ENCODE measurements around the gene ARSK. TPM values are rescaled to one million over a fixed set of nuclear protein-coding genes. Genes with fewer than 3 reads are reported as not detected.

Gene ARSK
- total and polyA plus RNA-seq, 10 of the 15 experiments (the other 5 are each of a cell fraction or from before 2014, with no cell fraction given) = 1.6 to 9.5 (median 5.8) TPM

DNA sequence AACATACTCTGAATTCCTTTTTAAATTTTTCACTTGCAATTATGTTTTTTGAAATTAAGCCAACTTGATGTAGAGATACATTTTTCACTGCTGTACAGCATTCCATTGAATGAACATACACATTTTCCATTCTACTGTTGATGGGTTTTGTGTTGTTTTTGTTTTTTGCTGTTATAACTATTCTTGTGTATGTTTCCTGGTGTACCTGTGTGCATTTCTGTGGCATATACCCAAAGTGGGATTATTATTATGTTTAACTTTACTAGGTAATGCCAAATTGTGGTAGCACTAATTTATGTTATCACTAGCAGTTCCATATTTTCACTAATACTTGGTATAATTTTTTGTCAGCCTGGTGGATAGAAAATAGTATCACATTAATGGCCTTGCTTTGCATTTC, 94.4 kb downstream of the ARSK start (continued):
- TF ChIP-seq CBFB (IDR thresholded peaks at IDR 0.05; ENCODE audit: low read depth) (no peak), NFXL1 (IDR thresholded peaks at IDR 0.05; ENCODE audit: borderline replicate concordance) (no peak), ATF7 (IDR thresholded peaks at IDR 0.05; ENCODE audit: low read depth) (no peak), BCLAF1 (IDR thresholded peaks at IDR 0.05) (no peak), SUZ12 (IDR thresholded peaks at IDR 0.05; ENCODE audit: unreplicated experiment) (no peak)
- TF ChIP-seq, protein P1, sequence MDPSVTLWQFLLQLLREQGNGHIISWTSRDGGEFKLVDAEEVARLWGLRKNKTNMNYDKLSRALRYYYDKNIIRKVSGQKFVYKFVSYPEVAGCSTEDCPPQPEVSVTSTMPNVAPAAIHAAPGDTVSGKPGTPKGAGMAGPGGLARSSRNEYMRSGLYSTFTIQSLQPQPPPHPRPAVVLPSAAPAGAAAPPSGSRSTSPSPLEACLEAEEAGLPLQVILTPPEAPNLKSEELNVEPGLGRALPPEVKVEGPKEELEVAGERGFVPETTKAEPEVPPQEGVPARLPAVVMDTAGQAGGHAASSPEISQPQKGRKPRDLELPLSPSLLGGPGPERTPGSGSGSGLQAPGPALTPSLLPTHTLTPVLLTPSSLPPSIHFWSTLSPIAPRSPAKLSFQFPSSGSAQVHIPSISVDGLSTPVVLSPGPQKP (IDR thresholded peaks at IDR 0.05; ENCODE audit: low read depth, low read length) = no peak

DNA sequence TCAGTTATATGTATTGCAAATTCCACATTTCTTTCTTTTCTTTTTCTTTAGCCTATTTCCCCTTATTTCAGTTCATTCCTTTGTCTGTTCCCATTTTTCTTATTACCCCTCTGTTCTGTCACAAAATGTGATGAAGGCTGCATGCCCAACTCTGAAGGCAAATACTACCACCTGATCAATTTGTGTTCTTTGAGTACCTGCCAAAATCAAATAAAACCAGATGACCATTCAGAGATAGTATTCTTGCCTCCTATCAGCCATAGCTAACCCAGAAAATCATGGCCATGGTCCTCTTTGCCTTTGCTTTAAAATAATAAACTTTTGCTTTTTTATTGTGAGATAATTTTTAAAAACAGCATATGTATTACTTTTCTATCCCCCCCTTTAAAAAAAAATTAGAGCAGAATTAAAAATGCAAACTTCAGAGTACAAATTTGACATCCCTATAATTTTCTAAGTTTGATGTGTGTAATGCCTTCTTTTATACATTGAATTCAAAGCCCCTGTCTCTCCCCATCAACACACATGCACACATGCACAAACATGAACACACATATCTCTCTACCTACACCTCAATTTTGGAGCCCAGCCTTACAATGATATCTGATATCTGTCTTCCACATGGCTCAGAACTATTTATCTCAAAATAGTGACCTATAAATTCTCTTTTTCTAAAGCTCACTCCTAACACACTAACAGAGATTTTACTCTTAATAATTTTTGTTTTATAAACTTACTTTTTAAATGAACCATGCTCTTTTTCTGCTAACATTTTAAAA, 95.1 kb downstream of the ARSK start:
- no TSS peak for BruUV-seq (replicated peaks)
- no peaks in the 10 kb centered on the region for H3K27me3 ChIP-seq (replicated peaks in 1 of 2; ENCODE audit: control insufficient read depth in 2 of 2, insufficient read depth in 2 of 2, low read length in 1 of 2)
- H3K4me2 ChIP-seq (ENCODE audit: control insufficient read depth, insufficient read depth) = no peak overlapping the region
- TF ChIP-seq HDAC6 (IDR thresholded peaks at IDR 0.05; ENCODE audit: unreplicated experiment) = no peak
- TF ChIP-seq SPI1 (IDR thresholded peaks at IDR 0.05; ENCODE audit: borderline replicate concordance, insufficient read depth, low read depth, low read length) = no peak
- TF ChIP-seq, protein P2, sequence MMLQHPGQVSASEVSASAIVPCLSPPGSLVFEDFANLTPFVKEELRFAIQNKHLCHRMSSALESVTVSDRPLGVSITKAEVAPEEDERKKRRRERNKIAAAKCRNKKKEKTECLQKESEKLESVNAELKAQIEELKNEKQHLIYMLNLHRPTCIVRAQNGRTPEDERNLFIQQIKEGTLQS (IDR thresholded peaks at IDR 0.05; ENCODE audit: borderline replicate concordance, extremely low read depth, low read depth, low read length) = no peak
- TF ChIP-seq ATF7 (IDR thresholded peaks at IDR 0.05; ENCODE audit: low read depth) = no peak
- TF ChIP-seq STAT1 (conservative IDR thresholded peaks at IDR 0.05) = no peak
- no peak for TF ChIP-seq CEBPB (IDR thresholded peaks at IDR 0.05; ENCODE audit: borderline replicate concordance in 1 of 2, low read depth in 2 of 2, low read length in 2 of 2)
- TF ChIP-seq POU2F2 (IDR thresholded peaks at IDR 0.05; ENCODE audit: borderline replicate concordance, low read depth, low read length) = no peak
- in situ Hi-C loops (cut with MboI) = no loop called here
- no peak overlapping the region for H3K9ac ChIP-seq (ENCODE audit: control insufficient read depth, insufficient read depth, low read length)
- no peaks in the 10 kb centered on the region for H3K9me3 ChIP-seq (replicated peaks; ENCODE audit: control insufficient read depth, insufficient read depth, low read length)
- no peaks in the 10 kb centered on the region for H4K20me1 ChIP-seq (ENCODE audit: control insufficient read depth, insufficient read depth)
- no peak overlapping the region for H3K27ac ChIP-seq (ENCODE audit: control insufficient read depth, insufficient read depth)
- FAIRE-seq = no peak
- SMC1A ChIA-PET (ENCODE audit: uncharacterized antibody, unreplicated experiment) = interaction anchor here (0.6 to 0.9 kb wide), 3 partner anchors 14 to 198 kb away, joined by 3 to 4 read pairs (median 3); no protein-coding TSS in a partner anchor
- intact Hi-C loops (cut with micrococcal nuclease; ENCODE audit: unreplicated experiment) = loop anchor here (10.0 kb wide), 2 partner anchors 305 to 685 kb away; no protein-coding TSS in a partner anchor
- no peak for ATAC-seq
- H3K79me2 ChIP-seq (ENCODE audit: control insufficient read depth, insufficient read depth, low read length) = no peaks in the 10 kb centered on the region
- no peaks in the 10 kb centered on the region for H3K36me3 ChIP-seq (ENCODE audit: control insufficient read depth in 2 of 2, insufficient read depth in 2 of 2, low read length in 1 of 2)
- CTCF ChIA-PET = interaction anchor here (0.7 to 4.8 kb wide), 4 partner anchors 12 to 196 kb away, joined by 4 to 30 read pairs (median 6); no protein-coding TSS in a partner anchor
- RAD21 ChIA-PET (ENCODE audit: unreplicated experiment) = no interaction called here
- peaks cover 5% of the 10 kb centered on the region for H3K4me1 ChIP-seq (ENCODE audit: control insufficient read depth, insufficient read depth, low read length)
- POLR2A ChIA-PET = interaction anchor here (0.6 kb wide), 1 partner anchor 466 kb away, joined by 3 read pairs; no protein-coding TSS in a partner anchor
- no peak overlapping the region for H3K4me3 ChIP-seq
- no peak for DNase-seq (ENCODE audit: low read depth, low spot score)
- H2AFZ ChIP-seq (ENCODE audit: control insufficient read depth, low read depth, low read length) = no peak overlapping the region

Data from GM12878 (cell line).